ENCODE measurements around the gene MPG.
A peak's percentile ranks its signal among the peaks of the same experiment; 100 is the strongest.

GRCh38 chr16:84718-85406, 6.8 kb downstream of the MPG start:
- no peak for TF ChIP-seq USF2 (IDR thresholded peaks at IDR 0.05; ENCODE audit: borderline replicate concordance, low read depth, low read length)
- TF ChIP-seq CREB1 (IDR thresholded peaks at IDR 0.05; ENCODE audit: low read depth): no peak
- no peak for TF ChIP-seq CEBPZ (IDR thresholded peaks at IDR 0.05; ENCODE audit: low read depth, low read length)
- TF ChIP-seq POLR2A (IDR thresholded peaks at IDR 0.05; ENCODE audit: low read depth, low read length): peak; percentile 65

Data from GM12878 (cell line).